A549 (cell line): ENCODE measurements around the gene RWDD1. TPM values are rescaled to one million over a fixed set of nuclear protein-coding genes. Genes with fewer than 3 reads are reported as not detected.

Source experiments
- ATAC-seq, 2 experiments: fragments of 200-7000 bp in 1 of 2; fragments of >200 bp in 1 of 2; cut with Nextera tagmentation in 1 of 2; cut with Tn5 transposase in 1 of 2; 3 replicates each; pipeline versions ENCODE4 v1.8.0 to v1.9.1; 2018 to 2020; ENCODE audit warnings: mild to moderate bottlenecking in 1 of 2, moderate library complexity in 1 of 2
- CTCF ChIA-PET: fragments of 300-600 bp; sonication (Branson Sonifier 250); formaldehyde crosslinking; extraction: SDS; loops from one replicate; lab custom pipeline; 2021; ENCODE audit warnings: antibody characterized with exemption, inconsistent platforms; lab: Yijun Ruan, JAX
- POLR2A ChIA-PET: fragments of 350-600 bp; formaldehyde crosslinking; extraction: SDS; loops from one replicate; lab custom pipeline; 2021; ENCODE audit warnings: antibody characterized with exemption, inconsistent platforms; lab: Yijun Ruan, JAX
- DNase-seq, 2 experiments: peaks; one replicate each; pipeline versions ENCODE4 v3.0.0 to v3.0.0-alpha.2; 2011 to 2016; ENCODE audit warnings: low read depth in 1 of 2, low spot score in 1 of 2
- FAIRE-seq: peaks from 2 replicates; lab custom pipeline; 2011; peaks lifted over from hg19 to GRCh38; lab: Jason Lieb, UNC
- H3K27ac ChIP-seq, 2 experiments: fragments of >200 bp; sonication (Bioruptor Twin); formaldehyde crosslinking; 3 replicates each; pipeline ENCODE4 v1.5.1; 2016 to 2017
- H3K4me1 ChIP-seq: fragments of >200 bp; sonication (Bioruptor Twin); formaldehyde crosslinking; 3 replicates; pipeline ENCODE4 v1.6.1; 2016
- H3K4me2 ChIP-seq: fragments of >200 bp; sonication (Bioruptor Twin); formaldehyde crosslinking; 3 replicates; pipeline ENCODE4 v1.6.1; 2016
- H3K4me3 ChIP-seq: fragments of >200 bp; sonication (Bioruptor Twin); formaldehyde crosslinking; 3 replicates; pipeline ENCODE4 v1.5.1; 2016
- H3K9me3 ChIP-seq: fragments of >200 bp; sonication (Bioruptor Twin); formaldehyde crosslinking; 3 replicates; pipeline ENCODE4 v1.6.1; 2016
- BHLHE40 ChIP-seq: IDR thresholded peaks from 2 replicates; pipeline ENCODE4 v1.6.1; 2012; ENCODE audit warnings: low read depth, low read length, inconsistent platforms
- CEBPB ChIP-seq, 2 experiments: fragments of >200 bp in 1 of 2; sonication (Bioruptor Twin) in 1 of 2; formaldehyde crosslinking in 1 of 2; IDR thresholded peaks; 2 replicates each; pipeline ENCODE4 v1.6.1; 2012 to 2016
- FOSB ChIP-seq: fragments of 250-450 bp; sonication (Bioruptor Pico); IDR thresholded peaks from 2 replicates; pipeline ENCODE4 v1.5.0; 2020; ENCODE audit warnings: mild to moderate bottlenecking, moderate library complexity
- HDAC2 ChIP-seq: fragments of 200-600 bp; sonication (generic); IDR thresholded peaks from 2 replicates; pipeline ENCODE4 v1.6.1; 2016
- HEYL ChIP-seq: fragments of 250-450 bp; sonication (Bioruptor Pico); IDR thresholded peaks from 2 replicates; pipeline ENCODE4 v1.8.0; 2021; ENCODE audit warnings: mild to moderate bottlenecking, moderate library complexity
- HOXA7 ChIP-seq: fragments of 250-450 bp; sonication (Bioruptor Pico); IDR thresholded peaks from 2 replicates; pipeline ENCODE4 v1.5.0; 2020; ENCODE audit warnings: mild to moderate bottlenecking, moderate library complexity
- KDM5A ChIP-seq: fragments of 200-600 bp; sonication (generic); IDR thresholded peaks from 2 replicates; pipeline ENCODE4 v1.6.1; 2016; ENCODE audit warnings: antibody characterized with exemption, mild to moderate bottlenecking
- MAFK ChIP-seq: fragments of 450-650 bp; IDR thresholded peaks from 2 replicates; pipeline ENCODE4 v1.6.1; 2014; ENCODE audit not compliant: partially characterized antibody
- MYC ChIP-seq: IDR thresholded peaks from 2 replicates; pipeline ENCODE4 v1.6.1; 2012; ENCODE audit warnings: mild to moderate bottlenecking, inconsistent platforms, low read length, improper control_type of control experiment, borderline replicate concordance
- POLR2A ChIP-seq: IDR thresholded peaks from 2 replicates; pipeline ENCODE4 v1.6.1; 2012; ENCODE audit warnings: mild to moderate bottlenecking, low read length
- POLR2AphosphoS2 ChIP-seq: conservative IDR thresholded peaks from 2 replicates; pipeline ENCODE4 v1.6.1; 2012; ENCODE audit warnings: low read length, improper control_type of control experiment, inconsistent platforms
- RAD21 ChIP-seq, 2 experiments: fragments of >200 bp in 1 of 2; sonication (Bioruptor Twin) in 1 of 2; formaldehyde crosslinking in 1 of 2; IDR thresholded peaks in 1 of 2; conservative IDR thresholded peaks in 1 of 2; 2 replicates in 1 of 2; 3 replicates in 1 of 2; pipeline ENCODE4 v1.6.1; 2012 to 2018; ENCODE audit warnings: inconsistent platforms in 1 of 2
- RARB ChIP-seq: fragments of 250-450 bp; sonication (Bioruptor Pico); IDR thresholded peaks from 2 replicates; pipeline ENCODE4 v1.8.0; 2021; ENCODE audit warnings: mild to moderate bottlenecking, moderate library complexity
- RFX5 ChIP-seq: fragments of 450-650 bp; IDR thresholded peaks from 2 replicates; pipeline ENCODE4 v1.7.1; 2014; ENCODE audit warnings: antibody characterized with exemption, mild to moderate bottlenecking, moderate library complexity
- SMC3 ChIP-seq: fragments of >200 bp; sonication (Bioruptor Twin); formaldehyde crosslinking; IDR thresholded peaks from 3 replicates; pipeline ENCODE4 v1.6.1; 2018; ENCODE audit warnings: inconsistent platforms
- ZSCAN20 ChIP-seq: fragments of 250-450 bp; sonication (Bioruptor Pico); IDR thresholded peaks from 2 replicates; pipeline ENCODE4 v1.8.0; 2022; ENCODE audit warnings: mild to moderate bottlenecking, moderate library complexity
- WGBS: methylation state at CpG from one replicate; pipeline ENCODE4 v1.1.6; 2017; ENCODE audit errors: missing lambda C conversion rate; 5-methylcytosine and 5-hydroxymethylcytosine counted together
- polyA plus RNA-seq, 4 experiments: library from polyadenylated mRNA; depleted of rRNA in 3 of 4; stranded (reverse); fragments of >200 nt; fragmentation: RNase III in 1 of 4; extraction: RNeasy Plus Mini Kit Qiagen cat#74134 plus additional on column Dnase treatment in 1 of 4; gene quantifications; 2 replicates in 3 of 4; 3 replicates in 1 of 4; pipeline ENCODE4 v1.2.3, GENCODE V29; 2011 to 2017
- TF ChIP-seq, protein P1 (sequence below): IDR thresholded peaks from 2 replicates; pipeline ENCODE4 v1.6.1; 2012
- TF ChIP-seq, protein P2 (sequence below): IDR thresholded peaks from 2 replicates; pipeline ENCODE4 v1.6.1; 2012
- TF ChIP-seq, protein P3 (sequence below): fragments of 250-450 bp; sonication (Bioruptor Pico); IDR thresholded peaks from 2 replicates; pipeline ENCODE4 v1.5.0; 2020; ENCODE audit warnings: low read depth, mild to moderate bottlenecking, moderate library complexity

The RWDD1 gene
- polyA plus RNA-seq, 2 of the 4 experiments (the other 2 are of a cell fraction): 32.5 to 47.7 TPM

DNA sequence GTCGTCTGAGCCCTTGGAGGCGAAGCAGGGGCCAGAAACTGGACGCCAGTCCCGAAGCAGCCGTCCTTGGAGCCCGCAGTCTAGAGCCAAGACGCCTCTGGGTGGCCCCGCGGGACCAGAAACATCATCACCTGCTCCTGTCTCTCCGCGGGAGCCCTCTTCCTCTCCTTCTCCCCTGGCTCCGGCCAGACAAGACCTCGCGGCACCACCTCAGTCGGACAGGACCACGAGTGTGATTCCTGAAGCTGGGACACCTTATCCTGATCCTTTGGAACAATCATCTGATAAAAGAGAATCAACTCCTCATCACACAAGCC, 45.4 kb downstream of the RWDD1 start:
- POLR2A ChIA-PET: interaction anchor here (0.5 to 1.0 kb wide), 4 partner anchors 34 to 51 kb away, joined by 3 to 5 read pairs (median 4); partner anchors contain the start of genes RWDD1 and ZUP1
- peak overlapping the region; percentile 81 for H3K4me2 ChIP-seq
- no peak for TF ChIP-seq FOSB (CRISPR knock-in tag)
- TF ChIP-seq ZSCAN20: no peak
- TF ChIP-seq MYC: no peak
- TF ChIP-seq HOXA7 (CRISPR knock-in tag): no peak
- no peak for TF ChIP-seq SMC3
- no peak for TF ChIP-seq KDM5A
- TF ChIP-seq, protein P1, sequence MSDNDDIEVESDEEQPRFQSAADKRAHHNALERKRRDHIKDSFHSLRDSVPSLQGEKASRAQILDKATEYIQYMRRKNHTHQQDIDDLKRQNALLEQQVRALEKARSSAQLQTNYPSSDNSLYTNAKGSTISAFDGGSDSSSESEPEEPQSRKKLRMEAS: no peak
- TF ChIP-seq HEYL (CRISPR knock-in tag): no peak
- TF ChIP-seq, protein P2, sequence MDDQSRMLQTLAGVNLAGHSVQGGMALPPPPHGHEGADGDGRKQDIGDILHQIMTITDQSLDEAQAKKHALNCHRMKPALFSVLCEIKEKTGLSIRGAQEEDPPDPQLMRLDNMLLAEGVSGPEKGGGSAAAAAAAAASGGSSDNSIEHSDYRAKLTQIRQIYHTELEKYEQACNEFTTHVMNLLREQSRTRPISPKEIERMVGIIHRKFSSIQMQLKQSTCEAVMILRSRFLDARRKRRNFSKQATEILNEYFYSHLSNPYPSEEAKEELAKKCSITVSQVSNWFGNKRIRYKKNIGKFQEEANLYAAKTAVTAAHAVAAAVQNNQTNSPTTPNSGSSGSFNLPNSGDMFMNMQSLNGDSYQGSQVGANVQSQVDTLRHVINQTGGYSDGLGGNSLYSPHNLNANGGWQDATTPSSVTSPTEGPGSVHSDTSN: no peak
- TF ChIP-seq CEBPB (IDR thresholded peaks at IDR 0.05): no peak
- no peak for TF ChIP-seq RFX5
- TF ChIP-seq, all 56 proteins: peak for 0
- FAIRE-seq: no peak
- 1% methylated on average over 11 of the region's 16 CpGs for WGBS
- Histone ChIP-seq H3K4me1 (no peaks in the 10 kb centered on the region), H3K9me3 (no peaks in the 10 kb centered on the region), H3K27ac (peak overlapping the region in 1 of 2 experiments; percentile 34; a peak in 1 of 6 replicates), H3K4me3 (peak overlapping the region; percentile 59)
- CTCF ChIA-PET: interaction anchor here (0.9 to 1.6 kb wide), 4 partner anchors 9 to 329 kb away, joined by 3 to 5 read pairs (median 4); no protein-coding TSS in a partner anchor
- ATAC-seq: peak; percentile 74 to 75
- peak; percentile 7 to 18 for DNase-seq

DNA sequence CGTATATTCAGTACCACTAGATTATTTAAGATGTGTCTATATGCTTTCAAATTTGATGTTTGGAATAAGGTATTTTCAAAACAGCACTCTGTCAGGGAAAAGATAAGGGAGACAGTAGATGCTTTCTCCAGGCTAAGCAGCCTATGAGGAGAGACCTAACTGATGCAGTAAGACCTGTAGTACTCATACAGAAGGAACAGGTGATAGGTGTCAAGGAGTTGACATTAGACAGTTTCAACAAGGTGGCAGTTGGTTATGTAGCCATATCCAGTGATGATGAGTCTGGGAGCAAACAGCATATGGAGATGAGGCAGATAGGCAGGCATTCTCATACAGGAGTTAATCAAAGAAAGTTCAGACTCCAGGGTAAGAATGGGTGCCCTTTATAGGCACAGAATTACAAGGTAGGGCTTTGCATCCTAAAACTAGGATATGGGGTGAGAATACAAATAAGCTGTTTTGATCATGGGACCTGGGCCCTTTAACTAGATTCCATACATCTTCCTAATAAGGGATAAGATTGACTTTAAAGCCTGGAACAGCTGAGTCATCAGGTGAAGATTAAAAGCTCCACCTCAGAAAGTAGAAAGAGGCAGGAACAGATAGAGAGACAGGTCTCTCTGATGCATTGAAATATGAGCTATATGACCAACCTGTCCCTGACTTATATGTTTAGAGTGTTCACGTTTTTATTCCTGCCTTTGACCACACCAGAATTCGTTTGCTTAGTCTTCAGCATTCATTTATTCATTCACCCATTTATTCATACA, 52.9 kb downstream of the RWDD1 start:
- POLR2A ChIA-PET: no interaction called here
- CTCF ChIA-PET: interaction anchor here (1.0 kb wide), 1 partner anchor 21 kb away, joined by 4 read pairs; no protein-coding TSS in a partner anchor
- no peak overlapping the region for H3K4me2 ChIP-seq

DNA sequence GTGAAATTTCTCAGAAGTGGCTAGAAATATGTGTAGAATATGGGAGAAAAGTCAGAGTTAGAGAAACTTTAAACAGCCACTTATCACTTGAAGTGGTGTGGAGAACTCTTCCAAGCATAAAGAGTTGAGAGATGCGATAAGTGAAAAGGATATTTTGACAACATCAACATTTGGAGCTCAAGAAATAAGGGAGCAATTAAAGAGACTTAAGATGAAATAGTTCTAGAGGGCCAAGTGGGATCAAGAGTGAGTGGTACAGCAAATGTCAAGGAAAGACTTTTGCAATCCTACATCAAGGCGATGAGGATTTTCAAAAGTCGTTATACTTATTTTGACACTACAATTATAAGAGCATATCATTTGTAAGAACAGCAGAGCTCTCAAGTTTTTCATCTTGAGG, 54.6 kb downstream of the RWDD1 start:
- TF ChIP-seq BHLHE40 (no peak), HDAC2 (no peak), POLR2AphosphoS2 (no peak), RARB (CRISPR knock-in tag) (no peak), POLR2A (no peak), RAD21 (conservative IDR thresholded peaks at IDR 0.05 in 1 of 2, IDR thresholded peaks at IDR 0.05 in 1 of 2) (no peak)
- TF ChIP-seq, protein P3, sequence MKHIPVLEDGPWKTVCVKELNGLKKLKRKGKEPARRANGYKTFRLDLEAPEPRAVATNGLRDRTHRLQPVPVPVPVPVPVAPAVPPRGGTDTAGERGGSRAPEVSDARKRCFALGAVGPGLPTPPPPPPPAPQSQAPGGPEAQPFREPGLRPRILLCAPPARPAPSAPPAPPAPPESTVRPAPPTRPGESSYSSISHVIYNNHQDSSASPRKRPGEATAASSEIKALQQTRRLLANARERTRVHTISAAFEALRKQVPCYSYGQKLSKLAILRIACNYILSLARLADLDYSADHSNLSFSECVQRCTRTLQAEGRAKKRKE (CRISPR knock-in tag): no peak
- TF ChIP-seq, protein P2: no peak
- TF ChIP-seq, protein P1: no peak
- POLR2A ChIA-PET: no interaction called here
- CTCF ChIA-PET: no interaction called here
- FAIRE-seq: no peak
- H3K4me1 ChIP-seq: peaks cover 7% of the 10 kb centered on the region; the same call in 1 of the 3 replicates
- ATAC-seq: no peak
- H3K27ac ChIP-seq: no peak overlapping the region
- WGBS: 95% methylated on average over 3 of the region's 3 CpGs
- H3K4me2 ChIP-seq: no peak overlapping the region
- no peaks in the 10 kb centered on the region for H3K9me3 ChIP-seq
- no peak for DNase-seq
- H3K4me3 ChIP-seq: no peak overlapping the region

More for the DNA sequence above, 52.9 kb downstream of the RWDD1 start:
- DNase-seq: no peak
- Histone ChIP-seq H3K4me1 (peaks cover 7% of the 10 kb centered on the region; the same call in 1 of the 3 replicates), H3K9me3 (no peaks in the 10 kb centered on the region), H3K27ac (no peak overlapping the region)
- no peak for ATAC-seq
- 28% methylated on average over 3 of the region's 3 CpGs for WGBS
- FAIRE-seq: no peak
- TF ChIP-seq MAFK: peak; percentile 29
- TF ChIP-seq HEYL (CRISPR knock-in tag): no peak
- TF ChIP-seq, all 56 proteins: peak for 1
- H3K4me3 ChIP-seq: no peak overlapping the region
